ENCODE measurements around the gene ARHGEF3.

The ARHGEF3 gene

DNA sequence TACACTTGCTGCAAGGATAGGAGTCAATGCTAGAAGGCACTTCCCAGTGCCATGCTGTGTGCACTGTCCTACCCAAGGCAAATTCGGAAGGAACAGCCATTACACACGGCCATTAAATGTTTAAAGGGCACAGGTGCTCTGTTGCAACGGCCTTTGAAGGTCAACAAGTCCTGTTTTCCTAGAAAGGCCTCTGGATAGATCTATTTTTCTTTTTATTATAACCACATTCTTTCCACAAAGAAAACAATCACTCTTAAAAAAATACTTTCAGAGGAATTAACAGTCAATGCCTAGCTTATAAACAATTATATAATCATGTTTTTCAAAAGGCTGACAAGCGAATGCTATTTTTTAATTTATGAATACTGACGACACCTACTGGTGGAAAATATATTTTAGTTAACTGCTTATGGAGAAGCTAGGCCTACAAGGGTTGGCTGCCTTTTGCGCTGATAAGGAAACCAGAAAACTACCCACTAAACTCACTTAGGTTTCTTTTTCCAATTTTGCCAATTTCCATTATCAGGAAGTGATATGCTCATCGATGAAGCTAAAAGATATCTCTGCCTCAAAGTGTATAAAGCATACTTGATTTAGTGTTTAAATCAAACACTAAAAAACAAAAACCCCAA, 2.4 kb downstream of the ARHGEF3 start:
- no peak for DNase-seq (ENCODE audit: low read depth in 2 of 3, low spot score in 2 of 3)

DNA sequence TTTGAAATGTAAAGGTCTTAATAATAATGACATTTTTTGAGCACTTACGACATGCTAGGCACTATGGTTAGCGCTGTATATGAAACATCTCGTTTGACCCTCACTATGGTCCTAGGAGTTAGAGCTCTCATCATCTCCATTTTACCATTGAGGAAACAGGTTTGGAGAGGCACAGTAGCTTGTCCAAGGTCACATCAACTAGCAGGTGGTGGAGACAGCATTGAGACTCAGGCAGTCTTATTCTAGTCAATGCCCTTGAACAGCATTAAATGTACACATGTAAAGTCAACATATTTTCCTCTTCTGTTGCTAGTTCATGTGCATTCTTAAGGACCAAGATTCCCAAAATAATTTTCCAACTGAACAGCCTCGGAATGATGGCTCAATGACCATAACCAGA, 4.8 kb downstream of the ARHGEF3 start:
- DNase-seq (ENCODE audit: low read depth in 2 of 3, low spot score in 2 of 3): no peak

DNA sequence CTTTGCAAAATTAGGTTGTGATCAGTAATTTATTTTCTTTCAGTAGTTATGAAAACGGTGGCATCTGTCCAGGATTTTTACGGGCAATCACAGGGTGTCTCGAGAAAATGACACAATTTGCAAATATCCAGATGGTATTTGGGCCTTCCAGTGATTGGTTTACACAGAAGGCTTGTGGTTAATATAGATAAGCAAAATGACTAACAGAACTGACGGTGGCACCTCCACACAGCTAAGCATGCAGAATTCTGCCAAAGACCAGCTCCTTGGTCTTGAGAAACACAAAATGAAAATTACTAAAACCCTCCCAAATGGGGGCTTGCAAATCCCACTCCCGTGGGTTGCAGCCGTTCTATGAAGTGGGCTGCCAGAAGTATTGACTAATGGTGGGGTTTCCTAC, 5.5 kb downstream of the ARHGEF3 start:
- no peak for DNase-seq (ENCODE audit: low read depth in 2 of 3, low spot score in 2 of 3)

DNA sequence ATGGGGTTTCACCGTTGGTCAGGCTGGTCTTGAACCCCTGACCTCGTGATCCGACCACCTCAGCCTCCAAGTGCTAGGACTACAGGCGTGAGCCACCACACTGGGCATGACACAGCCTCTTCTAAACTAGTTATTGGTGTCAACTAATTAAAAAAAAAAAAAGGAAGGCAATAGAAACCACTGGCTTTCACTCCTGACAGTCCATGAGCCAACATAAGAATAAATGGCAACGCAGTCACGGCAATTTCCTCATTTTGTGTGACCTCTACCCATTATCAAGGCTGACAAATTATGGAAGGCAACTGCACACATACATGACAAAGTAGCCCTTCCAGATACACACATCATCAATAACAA, 5.9 kb downstream of the ARHGEF3 start:
- DNase-seq (ENCODE audit: low read depth in 2 of 3, low spot score in 2 of 3): no peak

DNA sequence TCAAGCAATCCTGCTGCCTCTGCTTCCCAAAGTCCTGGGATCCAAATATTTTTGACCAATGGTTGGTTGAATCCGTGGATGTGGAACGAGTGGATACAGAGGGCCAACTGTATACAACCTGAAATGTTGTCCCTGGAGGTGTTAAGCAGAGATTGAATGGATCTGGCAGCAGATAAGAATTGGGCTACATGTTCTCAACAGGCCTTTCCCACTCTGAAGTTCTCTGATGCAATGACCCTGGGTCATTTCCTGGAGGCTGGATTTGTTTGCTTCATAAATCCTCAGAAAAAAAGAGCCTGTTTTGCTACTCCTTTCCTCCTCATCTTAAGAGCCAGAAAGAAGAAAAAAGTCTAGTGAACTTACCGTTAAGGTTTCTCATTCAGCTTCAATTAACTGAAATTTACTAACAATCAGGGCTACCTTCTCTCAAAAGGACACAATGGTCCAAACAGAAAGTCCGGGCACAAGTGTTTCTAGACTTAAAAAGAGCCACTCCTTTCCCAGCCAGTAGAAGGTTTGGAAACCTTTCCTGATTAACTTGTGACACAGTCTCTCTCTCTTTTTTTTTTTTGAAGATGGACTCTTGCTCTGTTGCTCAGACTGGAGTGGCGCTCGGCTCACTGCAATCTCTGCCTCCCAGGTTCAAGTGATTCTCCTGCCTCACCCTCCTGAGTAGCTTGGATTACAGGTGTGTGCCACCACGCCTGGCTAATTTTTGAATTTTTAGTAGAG, 6.5 kb downstream of the ARHGEF3 start:
- no peak for DNase-seq (ENCODE audit: low read depth in 2 of 3, low spot score in 2 of 3)

DNA sequence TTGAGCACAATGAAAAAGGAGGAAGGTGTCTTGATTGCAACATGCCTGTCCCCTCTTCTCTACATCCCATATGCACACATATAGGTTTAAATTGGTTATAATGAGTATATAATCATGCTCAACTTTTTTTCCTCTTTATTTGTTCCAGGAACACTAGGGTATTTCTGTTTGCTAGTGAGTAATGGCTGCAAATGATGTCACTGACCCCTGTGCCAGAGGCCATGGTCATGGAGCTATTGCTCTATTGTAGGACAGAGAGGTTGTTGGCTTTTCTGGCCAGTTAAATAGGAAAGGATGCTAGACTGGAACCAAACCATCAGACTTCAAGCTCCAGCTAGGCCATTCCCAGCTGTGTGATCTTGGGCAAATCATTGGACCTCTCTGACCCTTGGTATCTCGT, 9.6 kb downstream of the ARHGEF3 start:
- no peak for DNase-seq (ENCODE audit: low read depth in 2 of 3, low spot score in 2 of 3)

DNA sequence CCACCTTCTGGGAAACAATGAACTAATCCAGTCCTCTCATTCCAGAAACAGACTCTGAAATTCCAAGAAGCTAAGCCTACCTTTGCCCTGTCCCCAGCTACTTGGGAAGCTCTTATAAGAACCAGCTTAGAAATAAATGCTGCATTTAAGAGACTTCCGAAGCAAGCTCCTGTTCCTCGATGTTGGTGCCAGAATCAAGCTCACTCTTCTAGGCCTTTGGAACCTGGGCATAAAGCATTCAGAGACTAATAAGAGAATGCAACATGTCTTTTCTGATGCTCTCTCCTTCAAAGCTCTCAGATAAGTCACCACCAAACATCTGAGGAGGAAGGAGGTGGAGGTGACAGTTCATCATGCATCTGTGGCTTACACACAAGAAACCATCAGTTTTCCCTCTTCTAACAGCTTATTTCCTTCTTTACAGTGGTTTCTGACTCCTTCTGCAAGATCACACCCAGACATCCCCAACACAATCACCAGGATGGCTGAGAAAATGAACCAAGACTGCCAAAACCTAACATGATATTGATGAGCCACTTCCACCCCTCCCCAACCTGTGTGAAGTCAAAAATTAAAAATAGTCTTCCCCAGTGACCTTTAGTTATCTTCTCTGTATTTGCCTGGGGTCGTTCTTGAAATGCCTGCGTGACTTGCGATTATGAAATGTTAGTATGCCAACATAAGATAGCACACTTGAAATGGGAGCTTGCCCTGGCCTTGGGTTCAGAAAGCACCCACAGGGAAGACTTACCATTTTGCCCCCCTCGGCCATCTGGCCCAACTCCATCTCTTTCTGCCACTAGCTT, 11.5 kb downstream of the ARHGEF3 start:
- DNase-seq (ENCODE audit: low read depth in 2 of 3, low spot score in 2 of 3): no peak

DNA sequence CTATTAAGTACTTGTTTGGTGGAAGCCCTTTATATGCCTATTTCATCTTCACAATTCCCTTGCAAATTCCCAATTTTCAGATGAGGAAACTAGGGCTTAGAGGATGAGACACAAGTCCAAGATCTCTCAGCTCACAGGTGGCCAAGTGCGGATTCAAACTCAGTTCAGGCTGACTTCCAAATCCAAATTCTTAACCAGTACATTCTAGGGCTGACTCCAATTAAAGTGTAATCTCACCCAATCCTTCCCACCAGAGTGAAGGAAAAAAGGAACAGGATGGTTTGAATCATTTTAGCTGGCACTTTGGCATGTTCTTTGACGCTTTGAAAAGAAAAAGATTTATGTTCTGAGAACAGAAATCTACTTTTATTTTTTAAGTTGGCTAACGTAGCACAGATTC, 12.7 kb downstream of the ARHGEF3 start:
- no peak for DNase-seq (ENCODE audit: low read depth in 2 of 3, low spot score in 2 of 3)

DNA sequence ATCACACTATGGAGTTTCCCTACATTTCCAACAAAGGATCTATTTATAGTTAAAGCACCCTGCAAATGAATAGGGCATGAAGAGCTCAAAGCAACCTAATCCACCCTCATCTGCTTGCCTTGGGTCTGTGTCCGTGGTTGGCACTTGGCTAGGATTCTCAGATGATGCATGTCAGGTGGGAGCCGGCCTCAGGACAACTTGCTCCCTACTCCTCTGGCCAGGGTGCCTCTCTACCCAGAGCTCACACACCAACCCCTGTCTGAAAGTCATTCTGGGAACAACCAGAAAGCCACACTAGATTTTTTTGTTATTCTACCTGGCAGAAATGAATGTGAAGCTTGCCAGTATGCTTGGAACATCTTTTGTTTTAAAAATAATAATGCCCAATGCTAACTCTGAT, 13.2 kb downstream of the ARHGEF3 start:
- no peak for DNase-seq (ENCODE audit: low read depth in 2 of 3, low spot score in 2 of 3)

DNA sequence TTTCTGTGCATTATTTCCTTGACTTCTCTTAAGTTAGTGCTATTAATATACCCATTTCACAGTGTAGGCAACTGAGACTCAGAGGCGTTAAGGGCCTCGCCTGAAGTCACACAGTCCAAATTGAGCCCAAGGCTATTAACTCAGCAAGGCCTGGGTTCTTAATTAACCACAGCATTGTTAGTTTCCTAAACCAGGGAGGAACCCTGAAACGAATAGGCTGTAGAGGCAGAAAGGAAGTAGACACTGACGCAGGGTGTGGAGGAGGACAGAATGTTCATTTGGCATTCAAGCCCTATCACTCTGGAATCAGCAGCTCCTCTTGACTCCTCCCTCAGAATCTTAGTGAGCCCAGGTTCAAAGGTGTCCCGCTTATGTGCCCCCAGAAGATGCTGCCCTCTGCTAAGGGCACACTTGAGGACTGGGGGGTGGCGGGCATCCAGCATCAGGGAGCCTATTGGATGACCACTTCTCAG, 13.9 kb downstream of the ARHGEF3 start:
- DNase-seq (ENCODE audit: low read depth in 2 of 3, low spot score in 2 of 3): no peak

DNA sequence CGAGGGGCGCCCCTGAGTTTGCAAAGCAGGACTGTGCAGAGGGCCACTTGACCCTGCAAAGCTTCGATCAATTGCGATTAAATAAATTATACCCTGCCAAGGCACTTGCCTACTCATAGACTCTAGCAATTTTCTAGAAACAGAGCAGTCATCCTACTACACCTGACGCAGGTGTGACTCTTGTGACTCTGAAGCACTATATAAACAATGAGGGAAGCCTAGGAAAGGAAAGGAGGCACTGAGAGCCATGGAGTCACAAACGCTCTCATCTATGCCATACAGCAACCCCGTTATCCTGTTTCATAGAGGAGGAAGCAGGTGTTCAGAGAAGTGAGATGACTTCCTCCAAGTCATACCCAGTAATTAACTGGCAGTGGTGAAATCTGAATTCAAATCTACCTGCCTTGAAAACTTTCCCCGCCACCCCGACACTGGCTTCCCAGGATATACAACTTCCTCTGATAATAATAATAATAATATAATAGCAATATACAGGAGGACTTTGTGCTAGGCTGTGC, 14.4 kb downstream of the ARHGEF3 start:
- DNase-seq (ENCODE audit: low read depth in 2 of 3, low spot score in 2 of 3): no peak

DNA sequence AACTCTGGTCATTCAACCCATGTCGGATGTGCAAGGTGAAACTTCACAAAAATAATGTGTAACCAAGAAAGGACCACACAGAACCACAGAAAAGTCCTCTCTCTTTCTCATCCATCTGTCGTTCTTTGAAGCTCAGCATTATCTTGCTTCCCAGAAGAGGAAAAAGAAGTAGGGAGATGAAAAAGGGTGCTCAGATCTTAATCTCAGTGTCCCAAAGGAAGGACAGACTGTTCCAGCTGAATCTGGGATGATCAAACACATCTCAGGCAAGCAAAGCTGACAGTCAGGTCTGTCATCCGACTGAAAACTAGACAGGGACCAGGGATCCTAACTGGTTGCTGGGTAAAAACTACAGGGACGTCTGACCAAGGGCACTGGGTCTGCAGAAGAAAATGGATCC, 16.2 kb downstream of the ARHGEF3 start:
- no peak for DNase-seq (ENCODE audit: low read depth in 2 of 3, low spot score in 2 of 3)

DNA sequence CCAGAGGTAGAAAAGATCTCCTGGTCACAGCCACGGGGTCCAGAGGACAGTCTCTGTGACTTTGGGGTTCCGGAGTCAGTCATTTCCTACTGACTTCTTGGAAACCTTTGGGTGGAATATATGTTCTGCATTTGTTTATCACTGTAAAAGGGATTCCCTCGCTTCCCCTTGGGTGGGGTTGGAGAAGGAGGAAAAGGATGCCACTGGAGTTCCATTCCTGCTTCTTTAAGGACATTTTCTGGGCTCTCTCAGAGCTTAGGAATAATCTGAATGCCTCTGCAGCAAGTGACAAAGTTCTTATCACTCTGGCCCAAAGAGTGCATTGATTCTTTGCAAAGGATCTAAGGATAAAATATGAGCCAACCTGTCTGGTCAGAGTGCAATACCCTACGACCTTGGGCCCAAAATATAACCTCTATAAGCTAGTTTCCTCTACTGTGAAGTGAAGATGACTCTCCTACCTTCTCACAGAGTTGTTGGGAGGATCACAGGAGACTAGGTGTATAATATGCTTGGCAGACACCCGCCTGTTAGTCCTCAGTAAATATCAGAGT, 17.2 kb downstream of the ARHGEF3 start:
- DNase-seq (ENCODE audit: low read depth in 2 of 3, low spot score in 2 of 3): no peak

DNA sequence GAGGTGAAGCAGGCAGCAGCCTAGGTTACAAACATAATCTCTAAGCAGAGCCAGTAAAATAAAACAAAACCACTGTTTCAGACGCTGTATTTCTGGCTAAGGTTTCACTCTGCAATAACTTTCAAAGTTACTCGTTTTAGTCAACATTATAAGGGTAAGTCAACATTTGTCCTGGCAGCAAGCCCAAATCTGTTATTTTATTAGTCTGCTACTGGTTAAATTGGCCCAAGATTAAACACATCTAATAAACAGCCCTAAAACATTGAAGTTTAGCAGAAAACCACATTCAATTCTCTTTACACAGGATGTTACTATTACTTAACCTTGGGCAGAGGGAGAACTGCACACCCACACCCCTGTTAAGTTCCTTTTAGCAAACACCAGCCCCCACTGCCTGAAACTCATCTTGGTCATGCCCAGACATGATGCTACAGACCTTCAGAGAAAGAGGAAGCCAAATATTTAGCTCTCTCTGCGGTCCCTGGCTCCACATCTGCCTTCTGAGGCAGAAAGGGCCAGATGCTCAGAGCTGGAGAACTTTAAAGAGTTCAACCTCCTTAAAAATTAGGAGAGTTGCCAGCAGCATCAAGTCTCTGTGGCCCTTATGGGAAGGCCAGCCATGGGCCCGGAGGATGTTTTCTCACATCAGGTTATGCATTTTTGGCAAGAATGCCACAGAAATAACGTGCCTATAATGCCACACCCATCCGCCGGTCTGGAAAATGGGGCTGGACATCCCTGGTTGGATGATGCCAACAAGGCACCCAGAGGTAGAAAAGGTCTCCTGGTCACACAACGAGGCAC, 17.9 kb downstream of the ARHGEF3 start:
- peak in 1 of 3 experiments; percentile 32 for DNase-seq (ENCODE audit: low read depth in 2 of 3, low spot score in 2 of 3)

DNA sequence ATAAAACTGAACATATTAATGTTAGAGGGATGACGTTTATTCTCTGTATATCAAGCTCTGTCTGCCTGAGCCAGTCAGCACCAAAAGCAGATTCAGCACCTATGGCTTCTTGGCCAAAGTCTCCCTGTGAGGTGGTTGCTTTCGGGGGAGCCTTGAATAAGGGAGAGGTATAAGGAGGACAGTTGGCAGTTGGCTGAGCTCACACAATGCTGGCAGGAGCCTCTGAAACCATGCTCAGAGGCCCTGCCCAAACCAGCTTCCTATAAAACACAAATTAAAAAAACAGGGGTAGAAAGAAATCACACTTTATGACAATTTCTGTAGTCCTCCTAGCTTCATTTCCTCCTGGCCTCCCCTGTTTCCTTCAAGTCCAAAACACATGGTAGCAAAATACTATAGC, 18.8 kb downstream of the ARHGEF3 start:
- no peak for DNase-seq (ENCODE audit: low read depth in 2 of 3, low spot score in 2 of 3)

DNA sequence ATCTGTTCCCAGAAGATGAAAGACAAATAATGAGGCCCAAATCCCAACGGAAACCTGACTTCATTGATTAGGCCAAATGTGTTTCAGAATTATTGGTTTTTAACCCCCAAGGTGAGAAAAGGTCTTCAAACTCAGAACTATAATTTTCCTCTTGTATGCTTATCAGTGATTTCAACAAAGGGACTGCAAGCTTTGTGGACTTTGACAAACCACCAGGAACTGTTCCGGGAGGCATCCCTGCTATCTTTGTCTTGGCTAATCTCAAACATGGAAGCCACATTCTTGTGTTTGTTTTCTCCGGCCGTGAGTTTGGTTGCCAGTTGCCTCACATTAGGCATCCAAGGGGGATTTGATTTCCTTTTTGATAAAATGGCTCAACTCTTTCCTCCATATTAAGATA, 19.5 kb downstream of the ARHGEF3 start:
- DNase-seq (ENCODE audit: low read depth in 2 of 3, low spot score in 2 of 3): no peak

DNA sequence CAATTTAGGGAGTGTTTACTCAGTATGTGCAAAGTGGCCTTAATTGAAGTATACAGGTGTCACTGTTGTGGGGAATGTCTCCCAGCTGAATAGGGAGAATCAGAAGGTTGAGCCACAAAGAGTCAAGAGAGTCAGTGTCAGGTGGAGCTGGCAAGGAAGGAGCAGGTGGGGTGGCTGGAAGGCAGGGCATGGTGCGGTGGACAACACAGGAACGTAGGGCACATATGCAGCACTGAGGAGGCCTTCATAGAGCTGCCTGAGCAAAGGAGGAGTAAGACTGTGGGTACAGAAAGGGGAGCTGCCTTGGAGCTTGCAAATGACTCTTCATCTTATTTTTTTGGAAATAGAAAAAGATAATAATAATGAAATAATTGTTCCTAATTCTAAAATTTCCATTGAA, 20.0 kb downstream of the ARHGEF3 start:
- no peak for DNase-seq (ENCODE audit: low read depth in 2 of 3, low spot score in 2 of 3)

DNA sequence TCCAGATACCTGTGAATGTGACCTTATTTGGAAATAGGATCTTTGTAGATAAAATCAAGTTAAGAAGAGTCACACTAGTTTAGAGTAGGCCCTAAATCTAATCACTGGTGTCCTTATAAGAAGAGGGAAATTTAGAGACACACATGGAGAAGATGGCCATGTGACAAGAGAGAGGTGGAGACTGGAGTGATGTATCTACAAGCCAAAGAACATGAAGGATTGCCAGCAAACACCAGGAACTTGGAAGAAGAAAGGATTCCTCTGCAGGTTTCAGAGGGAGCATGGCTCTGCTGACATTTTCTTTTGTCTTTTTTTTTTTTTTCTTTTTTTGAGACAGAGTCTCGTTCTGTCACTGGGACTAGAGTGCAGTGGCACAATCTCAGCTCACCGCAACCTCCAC, 20.8 kb downstream of the ARHGEF3 start:
- DNase-seq (ENCODE audit: low read depth in 2 of 3, low spot score in 2 of 3): no peak

DNA sequence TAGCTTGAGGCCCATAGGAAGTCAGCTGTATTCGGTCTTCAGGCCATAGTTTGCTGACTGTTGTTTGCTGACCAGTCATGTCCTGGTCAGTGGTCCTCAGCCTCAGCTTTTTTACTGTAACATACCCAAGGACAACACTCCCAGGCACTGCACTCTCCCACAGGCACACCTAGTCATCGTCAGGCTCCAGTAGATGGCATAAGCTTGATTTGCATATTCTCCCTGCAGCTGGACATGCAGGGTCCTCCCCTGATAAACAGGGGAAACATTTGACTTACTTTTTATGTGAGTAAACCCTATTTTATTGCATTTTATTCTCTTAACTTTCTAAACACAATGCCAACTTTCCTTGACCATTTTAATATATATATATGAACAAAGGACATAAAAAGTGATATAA, 22.9 kb downstream of the ARHGEF3 start:
- no peak for DNase-seq (ENCODE audit: low read depth in 2 of 3, low spot score in 2 of 3)

DNA sequence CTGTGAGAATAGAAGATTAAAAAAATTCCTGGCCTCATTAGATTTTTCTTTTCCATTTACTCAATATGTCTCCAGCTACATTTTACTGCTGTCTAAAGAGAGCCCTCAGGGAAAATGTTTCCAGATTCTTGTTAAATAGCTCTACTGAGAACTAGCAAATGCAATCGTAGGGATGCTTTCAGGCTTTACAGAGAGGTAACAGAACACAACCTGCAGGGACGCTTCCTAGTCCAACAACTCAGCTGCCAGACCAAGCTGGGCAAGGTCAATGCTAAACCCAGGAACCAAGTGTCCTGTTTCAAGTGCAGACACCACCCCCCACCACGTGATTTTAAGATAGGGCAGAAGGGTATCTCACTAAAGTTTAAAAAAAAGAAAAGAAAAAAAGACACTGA, 25.2 kb downstream of the ARHGEF3 start:
- no peak for DNase-seq (ENCODE audit: low read depth in 2 of 3, low spot score in 2 of 3)
